GM18517 (cell line): ENCODE data around the gene S100A5.

Source experiments
- ATAC-seq: cut with Tn5 transposase; IDR thresholded peaks from one replicate; pipeline ENCODE4 v1.9.1; 2021; ENCODE audit warnings: mild to moderate bottlenecking, moderate library complexity; ENCODE audit not compliant: unreplicated experiment

S100A5 gene

GRCh38 chr1:153513023-153513422, 27.7 kb downstream of the S100A5 start:
- no peak for ATAC-seq

- no peak for ATAC-seq
Measured at GRCh38 chr1:153510984-153511410, 29.7 kb downstream of the S100A5 start.

- no peak for ATAC-seq
Measured at GRCh38 chr1:153509729-153510354, 30.9 kb downstream of the S100A5 start.

- no peak for ATAC-seq
Measured at GRCh38 chr1:153509036-153509435, 31.7 kb downstream of the S100A5 start.

GRCh38 chr1:153507926-153508583, 32.7 kb downstream of the S100A5 start:
- no peak for ATAC-seq

GRCh38 chr1:153506831-153507413, 33.8 kb downstream of the S100A5 start:
- no peak for ATAC-seq

GRCh38 chr1:153506386-153506785, 34.3 kb downstream of the S100A5 start:
- no peak for ATAC-seq

GRCh38 chr1:153505576-153505975, 35.2 kb downstream of the S100A5 start:
- no peak for ATAC-seq

GRCh38 chr1:153503766-153504165, 37.0 kb downstream of the S100A5 start:
- ATAC-seq: no peak

- no peak for ATAC-seq
Measured at GRCh38 chr1:153498746-153499145, 42.0 kb downstream of the S100A5 start.

GRCh38 chr1:153495536-153495935, 45.2 kb downstream of the S100A5 start:
- ATAC-seq: no peak

- ATAC-seq: no peak
Measured at GRCh38 chr1:153494976-153495535, 45.7 kb downstream of the S100A5 start.

- no peak for ATAC-seq
Measured at GRCh38 chr1:153493343-153493960, 47.3 kb downstream of the S100A5 start.

GRCh38 chr1:153490272-153491051, 50.3 kb downstream of the S100A5 start:
- no peak for ATAC-seq

GRCh38 chr1:153488731-153489130, 52.0 kb downstream of the S100A5 start:
- no peak for ATAC-seq

GRCh38 chr1:153487707-153488106, 53.0 kb downstream of the S100A5 start:
- ATAC-seq: no peak
